VCaP (cell line): ENCODE measurements around the gene PIH1D2.

Source experiments
- H3K27ac ChIP-seq: fragments of 450-650 bp; 2 replicates; pipeline ENCODE4 v1.5.1; 2017
- TF ChIP-seq, protein P1 (sequence below): fragments of 450-650 bp; conservative IDR thresholded peaks from 2 replicates; pipeline ENCODE4 v1.5.1; 2017; ENCODE audit warnings: mild to moderate bottlenecking, moderate library complexity

PIH1D2 gene, protein sequence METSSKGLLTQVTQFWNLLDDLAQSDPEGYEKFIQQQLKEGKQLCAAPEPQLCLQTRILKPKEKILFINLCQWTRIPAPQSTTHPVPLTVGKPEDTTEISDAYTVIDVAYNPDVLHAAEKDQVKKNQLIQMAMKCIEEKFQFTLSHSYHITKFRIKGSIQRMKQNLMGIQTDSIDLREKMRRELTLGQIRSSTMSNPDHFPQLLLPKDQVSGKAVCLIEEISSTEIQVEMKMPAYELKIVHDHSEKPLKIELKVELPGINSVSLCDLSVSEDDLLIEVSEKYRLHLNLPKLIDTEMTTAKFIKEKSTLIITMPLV

DNA sequence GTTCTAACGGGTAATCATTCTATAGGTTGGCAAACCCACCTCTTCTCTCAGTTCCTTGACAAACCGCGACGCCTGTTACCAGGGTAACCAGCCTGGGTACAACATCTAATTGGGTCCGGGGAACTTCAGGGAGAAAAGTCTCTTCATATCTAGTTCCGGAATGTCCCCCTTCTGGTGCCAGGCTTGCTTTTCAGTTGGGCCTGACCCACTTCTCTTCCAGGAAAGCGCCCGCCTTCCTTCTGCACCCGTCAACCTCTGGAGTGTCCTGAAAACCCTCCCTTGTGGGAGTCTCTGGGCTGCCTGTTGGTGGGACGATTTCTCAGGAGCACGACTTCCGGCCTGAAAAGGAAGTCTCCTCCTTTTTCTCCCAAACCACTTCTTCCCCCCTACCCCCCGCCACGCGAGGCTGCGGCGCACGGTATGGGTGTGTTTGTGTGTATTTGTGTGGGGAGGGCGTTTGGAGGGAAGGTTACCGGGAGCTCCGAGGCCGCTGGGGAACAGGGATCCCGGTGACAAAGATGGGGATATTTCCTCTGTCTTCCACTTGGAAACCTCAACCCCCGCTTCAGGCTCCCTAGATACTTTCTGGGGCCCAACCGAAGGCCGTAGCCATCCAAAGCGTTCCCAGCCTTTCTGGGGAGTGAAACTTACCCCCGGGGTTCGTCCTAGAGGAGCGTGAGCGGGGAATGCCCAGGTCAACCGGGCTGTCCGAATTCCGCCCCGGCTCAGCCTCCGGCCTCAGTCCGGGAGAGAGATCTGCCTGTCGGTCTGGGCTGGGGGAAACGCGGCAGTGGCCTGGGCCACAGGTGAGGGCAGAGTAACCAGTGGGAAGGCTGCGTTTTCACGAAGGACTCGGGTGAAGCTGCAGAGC lies at the start of gene PIH1D2, which contains the start of gene NKAPD1:
Gene PIH1D2 (minus strand): TSS at position 77 of the 871 bp plus-strand sequence. CDS start 843 bp downstream, outside the sequence.
Gene NKAPD1 (plus strand): TSS at position 359 of the 871 bp plus-strand sequence. CDS start 1,276 bp downstream, outside the sequence.
- TF ChIP-seq, protein P1, sequence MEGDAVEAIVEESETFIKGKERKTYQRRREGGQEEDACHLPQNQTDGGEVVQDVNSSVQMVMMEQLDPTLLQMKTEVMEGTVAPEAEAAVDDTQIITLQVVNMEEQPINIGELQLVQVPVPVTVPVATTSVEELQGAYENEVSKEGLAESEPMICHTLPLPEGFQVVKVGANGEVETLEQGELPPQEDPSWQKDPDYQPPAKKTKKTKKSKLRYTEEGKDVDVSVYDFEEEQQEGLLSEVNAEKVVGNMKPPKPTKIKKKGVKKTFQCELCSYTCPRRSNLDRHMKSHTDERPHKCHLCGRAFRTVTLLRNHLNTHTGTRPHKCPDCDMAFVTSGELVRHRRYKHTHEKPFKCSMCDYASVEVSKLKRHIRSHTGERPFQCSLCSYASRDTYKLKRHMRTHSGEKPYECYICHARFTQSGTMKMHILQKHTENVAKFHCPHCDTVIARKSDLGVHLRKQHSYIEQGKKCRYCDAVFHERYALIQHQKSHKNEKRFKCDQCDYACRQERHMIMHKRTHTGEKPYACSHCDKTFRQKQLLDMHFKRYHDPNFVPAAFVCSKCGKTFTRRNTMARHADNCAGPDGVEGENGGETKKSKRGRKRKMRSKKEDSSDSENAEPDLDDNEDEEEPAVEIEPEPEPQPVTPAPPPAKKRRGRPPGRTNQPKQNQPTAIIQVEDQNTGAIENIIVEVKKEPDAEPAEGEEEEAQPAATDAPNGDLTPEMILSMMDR: no peak
- H3K27ac ChIP-seq: peak within 1 kb of the TSS; percentile 94

DNA sequence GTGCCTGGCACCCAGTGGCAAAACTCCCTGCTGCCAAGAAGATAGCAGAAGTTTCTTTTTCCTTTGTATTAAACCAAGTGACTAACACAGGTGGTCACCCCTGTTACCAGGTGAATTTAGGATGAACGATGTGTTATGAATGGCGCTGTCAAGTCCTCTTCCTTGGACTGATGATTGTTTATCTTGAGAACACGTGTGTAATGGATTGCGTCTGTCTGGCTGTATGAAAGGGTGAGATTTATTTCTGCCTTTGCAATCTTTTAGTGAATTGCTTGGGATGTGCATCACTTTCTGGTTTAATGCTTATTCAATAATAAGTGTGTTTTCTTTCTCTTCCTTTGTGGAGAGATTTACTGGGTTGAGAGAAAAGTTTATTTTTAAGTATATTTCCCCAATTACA lies 49.3 kb upstream of the PIH1D2 start:
- TF ChIP-seq, protein P1: no peak
- H3K27ac ChIP-seq: no peak overlapping the region

DNA sequence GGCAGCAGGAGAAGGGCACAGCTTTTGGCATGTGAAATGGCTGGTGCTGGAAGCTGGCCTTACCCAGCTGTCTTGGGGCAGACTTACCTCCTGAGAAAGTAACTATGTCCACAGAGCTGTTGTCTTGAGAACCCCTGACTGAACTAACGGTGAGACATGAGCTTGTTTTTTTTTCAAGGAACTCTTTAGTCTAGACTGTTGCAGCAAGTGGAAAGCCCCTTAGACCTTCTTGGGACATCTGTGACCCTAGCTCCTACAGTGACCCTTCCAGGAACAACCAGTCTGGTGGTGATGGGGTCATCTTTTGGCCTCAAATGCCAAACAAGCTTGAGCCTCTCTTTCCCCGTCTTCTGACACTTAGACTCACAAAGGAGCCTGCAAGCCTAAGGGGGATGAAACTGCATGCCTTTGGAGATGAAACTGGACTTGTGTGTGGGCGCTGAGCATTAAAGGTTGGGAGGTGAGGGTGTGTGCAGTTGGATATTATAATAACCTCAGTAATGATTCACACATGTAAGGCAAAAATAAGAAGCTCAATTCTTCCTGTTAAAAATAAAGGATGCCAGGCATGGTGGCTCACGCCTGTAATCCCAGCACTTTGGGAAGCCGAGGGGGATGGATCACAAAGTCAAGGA lies 48.3 kb upstream of the PIH1D2 start:
- TF ChIP-seq, protein P1: no peak
- H3K27ac ChIP-seq: no peak overlapping the region

DNA sequence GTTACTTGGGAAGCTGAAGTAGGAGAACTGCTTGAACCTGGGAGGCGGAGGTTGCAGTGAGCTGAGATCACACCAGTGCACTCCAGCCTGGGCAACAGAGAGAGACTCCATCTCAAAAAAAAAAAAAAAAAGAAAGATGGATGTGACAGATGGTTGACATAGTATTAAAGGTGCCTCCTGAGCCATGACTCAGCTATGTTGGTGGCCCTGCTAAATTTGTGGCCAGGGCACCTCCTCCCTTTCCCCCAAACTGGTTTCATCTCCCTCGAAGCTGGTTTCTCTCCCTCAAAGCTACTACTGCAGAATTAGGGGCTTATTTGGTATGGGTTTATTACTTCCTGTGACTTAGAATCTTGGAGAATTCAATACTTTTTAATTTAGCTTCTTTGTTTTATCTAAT lies 44.4 kb upstream of the PIH1D2 start:
- H3K27ac ChIP-seq: no peak overlapping the region
- TF ChIP-seq, protein P1: no peak

DNA sequence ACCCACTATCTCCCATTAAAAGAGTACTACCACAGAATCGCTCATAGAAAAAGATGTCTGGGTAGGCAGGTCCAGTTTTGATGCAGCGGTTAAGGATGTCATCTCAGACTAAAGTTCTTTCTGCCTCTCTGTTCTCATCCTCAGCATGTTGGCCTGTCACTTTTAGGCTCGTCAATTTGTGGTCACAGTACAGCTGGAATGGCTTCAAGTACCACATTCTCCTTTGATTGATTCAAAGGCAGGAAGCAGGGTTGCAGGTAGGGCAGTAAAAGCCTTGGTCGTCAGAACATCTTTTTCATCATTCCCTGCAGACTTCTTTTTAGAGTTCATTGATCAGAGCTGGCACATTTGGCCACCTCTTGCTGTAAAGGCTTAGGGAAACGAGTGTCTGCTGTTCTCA lies 41.6 kb upstream of the PIH1D2 start:
- TF ChIP-seq, protein P1: no peak
- no peak overlapping the region for H3K27ac ChIP-seq

DNA sequence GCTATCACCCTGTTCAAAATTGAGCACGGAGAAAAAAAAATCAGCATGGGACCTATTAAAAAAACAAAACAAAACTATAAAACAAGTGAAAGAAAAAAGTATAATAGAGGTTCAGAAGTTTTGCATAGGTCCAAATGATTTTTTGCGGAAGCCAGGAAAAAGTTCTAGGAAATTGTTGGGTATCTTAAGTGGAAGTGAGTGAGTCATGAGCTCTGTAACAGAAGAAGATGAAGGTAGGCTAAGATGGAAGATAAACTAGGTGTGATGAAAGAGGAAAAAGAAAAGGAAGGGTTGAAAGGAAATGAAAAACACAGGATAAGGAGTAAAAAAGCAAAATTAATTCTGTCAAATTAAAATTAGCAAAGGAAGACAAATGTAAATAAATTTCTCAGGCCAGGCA lies 40.6 kb upstream of the PIH1D2 start:
- no peak overlapping the region for H3K27ac ChIP-seq
- TF ChIP-seq, protein P1: no peak
